Measurements from ENCODE around the gene NODAL.

Gene NODAL

GRCh38 chr10:70435241-70436085 lies 6.0 kb downstream of the NODAL start:
- TF ChIP-seq EZH2phosphoT487 (conservative IDR thresholded peaks at IDR 0.05; ENCODE audit: low read length) = no peak
- TF ChIP-seq, protein P1, sequence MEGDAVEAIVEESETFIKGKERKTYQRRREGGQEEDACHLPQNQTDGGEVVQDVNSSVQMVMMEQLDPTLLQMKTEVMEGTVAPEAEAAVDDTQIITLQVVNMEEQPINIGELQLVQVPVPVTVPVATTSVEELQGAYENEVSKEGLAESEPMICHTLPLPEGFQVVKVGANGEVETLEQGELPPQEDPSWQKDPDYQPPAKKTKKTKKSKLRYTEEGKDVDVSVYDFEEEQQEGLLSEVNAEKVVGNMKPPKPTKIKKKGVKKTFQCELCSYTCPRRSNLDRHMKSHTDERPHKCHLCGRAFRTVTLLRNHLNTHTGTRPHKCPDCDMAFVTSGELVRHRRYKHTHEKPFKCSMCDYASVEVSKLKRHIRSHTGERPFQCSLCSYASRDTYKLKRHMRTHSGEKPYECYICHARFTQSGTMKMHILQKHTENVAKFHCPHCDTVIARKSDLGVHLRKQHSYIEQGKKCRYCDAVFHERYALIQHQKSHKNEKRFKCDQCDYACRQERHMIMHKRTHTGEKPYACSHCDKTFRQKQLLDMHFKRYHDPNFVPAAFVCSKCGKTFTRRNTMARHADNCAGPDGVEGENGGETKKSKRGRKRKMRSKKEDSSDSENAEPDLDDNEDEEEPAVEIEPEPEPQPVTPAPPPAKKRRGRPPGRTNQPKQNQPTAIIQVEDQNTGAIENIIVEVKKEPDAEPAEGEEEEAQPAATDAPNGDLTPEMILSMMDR (IDR thresholded peaks at IDR 0.05; ENCODE audit: insufficient read depth, low read length, poor library complexity, severe bottlenecking) = no peak
- Histone ChIP-seq H3K79me2 (ENCODE audit: insufficient read depth, low read length) (no peaks in the 10 kb centered on the region), H3K9me3 (ENCODE audit: insufficient read depth, low read length) (no peaks in the 10 kb centered on the region), H3K4me2 (ENCODE audit: low read depth, low read length, poor library complexity, severe bottlenecking) (no peak overlapping the region), H2AFZ (ENCODE audit: low read depth, low read length, severe bottlenecking) (no peak overlapping the region), H3K27me3 (ENCODE audit: low read length) (no peaks in the 10 kb centered on the region), H4K20me1 (ENCODE audit: low read depth, low read length) (no peaks in the 10 kb centered on the region), H3K27ac (ENCODE audit: low read depth, low read length) (no peak overlapping the region), H3K9ac (ENCODE audit: low read length) (no peak overlapping the region), H3K36me3 (ENCODE audit: low read length) (no peaks in the 10 kb centered on the region), H3F3A (ENCODE audit: insufficient read depth) (no peaks in the 10 kb centered on the region), H3K9me2 (replicated peaks; ENCODE audit: insufficient read depth, low read length) (no peaks in the 10 kb centered on the region), H3K4me3 (ENCODE audit: insufficient read depth, low read length, poor library complexity, severe bottlenecking) (no peak overlapping the region)

DNA sequence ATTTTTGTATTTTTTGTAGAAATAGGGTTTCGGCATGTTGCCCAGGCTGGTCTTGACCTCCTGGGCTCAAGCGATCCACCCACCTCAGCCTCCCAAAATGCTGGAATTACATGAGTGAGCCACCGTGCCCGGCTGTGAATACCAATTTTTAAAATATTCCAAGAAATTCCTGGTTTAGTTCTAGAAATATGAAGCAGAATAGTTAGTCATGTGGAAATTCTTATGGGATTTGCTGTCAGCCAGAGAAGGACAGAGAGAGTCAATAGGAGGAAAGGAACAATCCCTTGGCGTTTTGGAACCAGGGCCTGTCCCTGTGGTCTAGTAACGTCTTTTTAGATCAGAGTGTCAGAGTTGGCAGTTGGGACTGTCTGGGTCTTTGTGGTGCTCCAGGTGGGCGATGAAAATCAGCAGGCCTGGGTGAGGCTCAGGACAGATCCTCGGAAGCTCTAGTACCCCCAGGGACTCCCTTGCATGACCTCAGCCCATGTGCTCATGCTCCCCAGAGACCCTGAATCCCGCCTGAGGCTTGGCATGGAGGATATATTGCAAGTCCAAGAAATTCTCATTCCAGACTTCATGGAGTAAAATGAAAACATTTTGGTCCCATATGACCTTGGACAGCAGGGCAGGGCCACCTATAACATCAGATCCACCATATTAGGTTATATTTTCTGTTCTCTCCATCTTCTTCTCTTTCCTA lies 7.8 kb downstream of the NODAL start:
- H3K9ac ChIP-seq (ENCODE audit: low read length) = no peak overlapping the region
- no peak overlapping the region for H3K4me2 ChIP-seq (ENCODE audit: low read depth, low read length, poor library complexity, severe bottlenecking)
- no peaks in the 10 kb centered on the region for H3K27me3 ChIP-seq (ENCODE audit: low read length)
- H3K9me3 ChIP-seq (ENCODE audit: insufficient read depth, low read length) = no peaks in the 10 kb centered on the region
- TF ChIP-seq, protein P1 (IDR thresholded peaks at IDR 0.05; ENCODE audit: insufficient read depth, low read length, poor library complexity, severe bottlenecking) = no peak
- no peak for TF ChIP-seq EZH2phosphoT487 (conservative IDR thresholded peaks at IDR 0.05; ENCODE audit: low read length)
- H3K79me2 ChIP-seq (ENCODE audit: insufficient read depth, low read length) = no peaks in the 10 kb centered on the region
- no peaks in the 10 kb centered on the region for H3F3A ChIP-seq (ENCODE audit: insufficient read depth)
- H3K27ac ChIP-seq (ENCODE audit: low read depth, low read length) = no peak overlapping the region
- no peaks in the 10 kb centered on the region for H4K20me1 ChIP-seq (ENCODE audit: low read depth, low read length)
- H3K36me3 ChIP-seq (ENCODE audit: low read length) = no peaks in the 10 kb centered on the region
- H3K9me2 ChIP-seq (replicated peaks; ENCODE audit: insufficient read depth, low read length) = no peaks in the 10 kb centered on the region
- no peak overlapping the region for H3K4me3 ChIP-seq (ENCODE audit: insufficient read depth, low read length, poor library complexity, severe bottlenecking)
- no peak overlapping the region for H2AFZ ChIP-seq (ENCODE audit: low read depth, low read length, severe bottlenecking)

- Histone ChIP-seq H3K4me3 (ENCODE audit: insufficient read depth, low read length, poor library complexity, severe bottlenecking) (no peak overlapping the region), H3K27ac (ENCODE audit: low read depth, low read length) (no peak overlapping the region), H3K9me2 (replicated peaks; ENCODE audit: insufficient read depth, low read length) (no peaks in the 10 kb centered on the region), H3F3A (ENCODE audit: insufficient read depth) (no peaks in the 10 kb centered on the region), H3K4me2 (ENCODE audit: low read depth, low read length, poor library complexity, severe bottlenecking) (no peak overlapping the region), H3K36me3 (ENCODE audit: low read length) (no peaks in the 10 kb centered on the region), H3K27me3 (ENCODE audit: low read length) (no peaks in the 10 kb centered on the region), H3K9me3 (ENCODE audit: insufficient read depth, low read length) (no peaks in the 10 kb centered on the region), H2AFZ (ENCODE audit: low read depth, low read length, severe bottlenecking) (no peak overlapping the region), H3K9ac (ENCODE audit: low read length) (no peak overlapping the region), H3K79me2 (ENCODE audit: insufficient read depth, low read length) (no peaks in the 10 kb centered on the region), H4K20me1 (ENCODE audit: low read depth, low read length) (no peaks in the 10 kb centered on the region)
- TF ChIP-seq EZH2phosphoT487 (conservative IDR thresholded peaks at IDR 0.05; ENCODE audit: low read length) = no peak
- TF ChIP-seq, protein P1 (IDR thresholded peaks at IDR 0.05; ENCODE audit: insufficient read depth, low read length, poor library complexity, severe bottlenecking) = no peak
These were observed 8.8 kb downstream of the NODAL start for GRCh38 chr10:70432561-70433263.

All from SU-DHL-6 (cell line).